HG02870 (cell line): ENCODE results near the gene HAND2.

Experiments used
- ATAC-seq: cut with Tn5 transposase; IDR thresholded peaks from one replicate; pipeline ENCODE4 v1.9.1; 2021; ENCODE audit warnings: mild to moderate bottlenecking, moderate library complexity; ENCODE audit not compliant: unreplicated experiment

HAND2 gene

GRCh38 chr4:173478913-173479283 is 51.1 kb downstream of the HAND2 start:
- ATAC-seq: no peak

GRCh38 chr4:173478201-173478912 is 51.7 kb downstream of the HAND2 start:
- ATAC-seq: no peak

GRCh38 chr4:173477016-173477415 is 53.0 kb downstream of the HAND2 start:
- ATAC-seq: no peak
